Cardiac fibroblast (primary cell): ENCODE data around the gene RIMKLA.

Source experiments
- DNase-seq, 2 donors: peaks; one replicate each; pipeline versions ENCODE4 v3.0.0 to v3.0.0-alpha.2; 2010; ENCODE audit warnings: low read depth in 2 of 2
- H3K4me3 ChIP-seq, 2 donors: replicated peaks in 1 of 2; 1 replicate in 1 of 2; 2 replicates in 1 of 2; pipeline ENCODE4 v1.5.1; 2011; ENCODE audit warnings: low read depth in 2 of 2, low read length in 2 of 2, mild to moderate bottlenecking in 2 of 2, moderate library complexity in 1 of 2
- TF ChIP-seq, protein P1 (sequence below): IDR thresholded peaks from one replicate; pipeline ENCODE4 v1.5.1; 2011; ENCODE audit warnings: low read depth, mild to moderate bottlenecking, low read length, inconsistent platforms

Gene RIMKLA

GRCh38 chr1:42358791-42359190 lies 21.8 kb upstream of the RIMKLA start:
- no peak for DNase-seq
- TF ChIP-seq, protein P1, sequence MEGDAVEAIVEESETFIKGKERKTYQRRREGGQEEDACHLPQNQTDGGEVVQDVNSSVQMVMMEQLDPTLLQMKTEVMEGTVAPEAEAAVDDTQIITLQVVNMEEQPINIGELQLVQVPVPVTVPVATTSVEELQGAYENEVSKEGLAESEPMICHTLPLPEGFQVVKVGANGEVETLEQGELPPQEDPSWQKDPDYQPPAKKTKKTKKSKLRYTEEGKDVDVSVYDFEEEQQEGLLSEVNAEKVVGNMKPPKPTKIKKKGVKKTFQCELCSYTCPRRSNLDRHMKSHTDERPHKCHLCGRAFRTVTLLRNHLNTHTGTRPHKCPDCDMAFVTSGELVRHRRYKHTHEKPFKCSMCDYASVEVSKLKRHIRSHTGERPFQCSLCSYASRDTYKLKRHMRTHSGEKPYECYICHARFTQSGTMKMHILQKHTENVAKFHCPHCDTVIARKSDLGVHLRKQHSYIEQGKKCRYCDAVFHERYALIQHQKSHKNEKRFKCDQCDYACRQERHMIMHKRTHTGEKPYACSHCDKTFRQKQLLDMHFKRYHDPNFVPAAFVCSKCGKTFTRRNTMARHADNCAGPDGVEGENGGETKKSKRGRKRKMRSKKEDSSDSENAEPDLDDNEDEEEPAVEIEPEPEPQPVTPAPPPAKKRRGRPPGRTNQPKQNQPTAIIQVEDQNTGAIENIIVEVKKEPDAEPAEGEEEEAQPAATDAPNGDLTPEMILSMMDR = no peak

DNA sequence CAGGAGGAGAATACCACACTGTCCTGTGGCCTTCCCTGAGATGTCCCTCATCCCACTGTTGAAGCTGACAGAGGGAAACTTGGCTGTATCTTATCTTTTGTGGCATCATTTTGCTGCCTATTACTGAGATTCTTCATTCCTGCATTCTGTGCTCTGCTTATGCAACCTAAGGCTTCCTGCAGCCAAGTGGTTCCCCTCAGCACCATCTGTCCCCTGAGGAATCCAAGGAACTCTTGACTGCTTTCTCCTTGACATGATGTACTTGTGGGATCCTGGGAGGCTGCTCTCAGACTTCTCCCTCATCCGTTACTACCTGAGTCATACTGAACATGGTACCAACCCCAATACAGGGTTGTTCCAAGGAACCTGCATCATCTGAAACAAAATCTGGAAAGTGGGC lies 21.1 kb upstream of the RIMKLA start:
- no peak overlapping the region for H3K4me3 ChIP-seq
- no peak for DNase-seq
- TF ChIP-seq, protein P1 = no peak

More at GRCh38 chr1:42358791-42359190, 21.8 kb upstream of the RIMKLA start:
- no peak overlapping the region for H3K4me3 ChIP-seq

DNA sequence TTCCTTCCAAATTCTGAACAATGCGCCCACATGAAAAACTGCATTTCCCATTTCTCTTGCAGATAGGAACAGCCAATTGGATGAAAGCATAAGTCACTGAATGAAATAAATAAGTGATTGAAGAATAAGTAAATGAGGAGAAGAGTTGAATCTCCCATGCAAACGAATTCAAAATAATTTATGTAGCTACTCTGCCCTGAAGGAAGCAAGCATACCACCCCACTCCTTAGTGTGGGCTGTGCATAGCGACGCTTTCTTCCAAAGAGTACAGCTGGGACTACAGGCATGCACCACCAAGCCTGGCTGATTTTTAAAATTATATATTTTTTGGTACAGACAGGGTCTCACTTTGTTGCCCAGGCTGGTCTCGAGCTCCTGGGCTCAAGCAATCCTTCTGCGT lies 16.5 kb upstream of the RIMKLA start:
- TF ChIP-seq, protein P1 = no peak
- no peak for DNase-seq
- no peak overlapping the region for H3K4me3 ChIP-seq

DNA sequence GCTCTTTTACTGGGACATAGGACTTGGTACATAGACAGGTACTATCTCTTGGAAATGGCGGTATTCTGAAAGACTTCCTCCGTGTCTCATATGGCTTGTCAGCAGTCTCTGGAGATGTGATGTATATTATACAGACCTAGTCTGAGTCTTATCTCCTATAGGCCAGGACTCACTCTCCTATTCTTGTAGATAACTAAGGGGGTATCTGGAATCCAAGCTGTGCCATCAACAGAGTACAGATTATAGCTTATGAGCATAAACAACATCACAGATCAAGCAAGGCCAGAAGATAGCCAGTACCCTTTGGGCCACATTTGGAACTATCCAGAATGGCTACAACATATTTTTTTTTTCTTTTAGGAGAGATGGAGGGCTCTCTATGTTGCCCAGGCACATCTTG lies 16.1 kb upstream of the RIMKLA start:
- H3K4me3 ChIP-seq = no peak overlapping the region
- TF ChIP-seq, protein P1 = no peak
- DNase-seq = no peak

DNA sequence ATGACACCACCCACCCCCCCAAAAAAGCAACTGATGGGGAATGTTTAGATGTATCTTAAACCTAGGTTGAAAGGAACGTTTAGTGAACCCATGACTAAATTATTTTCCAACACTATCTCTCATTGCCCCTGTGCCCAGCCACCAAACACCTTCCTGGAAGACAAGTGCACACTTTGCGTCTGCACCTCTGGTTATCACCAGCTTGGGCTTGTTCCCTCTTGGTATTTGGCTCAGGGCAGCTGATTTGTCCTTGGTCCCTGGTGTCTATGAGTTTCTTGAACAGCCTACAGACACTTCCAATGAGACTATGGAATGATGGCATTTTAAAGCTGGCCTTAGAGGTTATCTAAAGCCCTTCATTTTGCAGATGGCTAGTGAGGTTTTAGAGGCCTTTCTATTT lies 15.5 kb upstream of the RIMKLA start:
- DNase-seq = no peak
- no peak overlapping the region for H3K4me3 ChIP-seq
- TF ChIP-seq, protein P1 = no peak

GRCh38 chr1:42368096-42368795 lies 12.3 kb upstream of the RIMKLA start:
- TF ChIP-seq, protein P1 = no peak
- no peak overlapping the region for H3K4me3 ChIP-seq
- no peak for DNase-seq

GRCh38 chr1:42369471-42369870 lies 11.1 kb upstream of the RIMKLA start:
- TF ChIP-seq, protein P1 = no peak
- DNase-seq = no peak
- no peak overlapping the region for H3K4me3 ChIP-seq
